Measurements from ENCODE around the gene TSPAN17. TPM values are rescaled to one million over a fixed set of nuclear protein-coding genes. Genes with fewer than 3 reads are reported as not detected.

The TSPAN17 gene
- total RNA-seq, 2 experiments from 2014 or later, result 31.5 to 39.2 TPM

GRCh38 chr5:176673651-176674583 lies 26.6 kb downstream of the TSPAN17 start:
- DNase-seq (no peak), ATAC-seq (no peak)
- Mint-ChIP-seq H3K36me3 (no peaks in the 10 kb centered on the region), H3K27me3 (peaks cover 27% of the 10 kb centered on the region), H3K9me3 (ENCODE audit: low read depth) (no peaks in the 10 kb centered on the region), H3K4me1 (no peaks in the 10 kb centered on the region), H3K27ac (no peak overlapping the region), H3K4me3 (no peak overlapping the region)
- CTCF ChIA-PET, result interaction anchor here (1.3 to 2.2 kb wide), 3 partner anchors 13 to 412 kb away, joined by 3 to 11 read pairs (median 7); no protein-coding TSS in a partner anchor

GRCh38 chr5:176674799-176675198 lies 27.5 kb downstream of the TSPAN17 start:
- no peaks in the 10 kb centered on the region for H3K4me1 Mint-ChIP-seq
- CTCF ChIA-PET, result interaction anchor here (1.3 kb wide), 1 partner anchor 14 kb away, joined by 7 read pairs; no protein-coding TSS in a partner anchor
- H3K27ac Mint-ChIP-seq, result no peak overlapping the region
- ATAC-seq (no peak), DNase-seq (no peak)
- H3K4me3 Mint-ChIP-seq, result no peak overlapping the region
- H3K9me3 Mint-ChIP-seq (ENCODE audit: low read depth), result no peaks in the 10 kb centered on the region
- no peaks in the 10 kb centered on the region for H3K36me3 Mint-ChIP-seq
- H3K27me3 Mint-ChIP-seq, result peaks cover 30% of the 10 kb centered on the region

- ATAC-seq (no peak), DNase-seq (no peak)
- Mint-ChIP-seq H3K4me1 (no peaks in the 10 kb centered on the region), H3K27me3 (peaks cover 35% of the 10 kb centered on the region), H3K9me3 (ENCODE audit: low read depth) (no peaks in the 10 kb centered on the region), H3K27ac (no peak overlapping the region), H3K36me3 (no peaks in the 10 kb centered on the region), H3K4me3 (no peak overlapping the region)
- CTCF ChIA-PET, result interaction anchor here (1.3 kb wide), 1 partner anchor 15 kb away, joined by 7 read pairs; no protein-coding TSS in a partner anchor
Observed at GRCh38 chr5:176675676-176676360, 28.5 kb downstream of the TSPAN17 start.

- Mint-ChIP-seq H3K27ac (no peak overlapping the region), H3K36me3 (no peaks in the 10 kb centered on the region), H3K27me3 (peaks cover 34% of the 10 kb centered on the region), H3K9me3 (ENCODE audit: low read depth) (no peaks in the 10 kb centered on the region), H3K4me3 (no peak overlapping the region), H3K4me1 (no peaks in the 10 kb centered on the region)
- no peak for DNase-seq
- CTCF ChIA-PET, result interaction anchor here (1.3 kb wide), 1 partner anchor 16 kb away, joined by 10 read pairs; no protein-coding TSS in a partner anchor
- no peak for ATAC-seq
Observed at GRCh38 chr5:176676361-176676824, 29.1 kb downstream of the TSPAN17 start.

GRCh38 chr5:176677209-176677939 lies 30.1 kb downstream of the TSPAN17 start:
- Mint-ChIP-seq H3K27ac (no peak overlapping the region), H3K27me3 (peaks cover 39% of the 10 kb centered on the region), H3K4me1 (no peaks in the 10 kb centered on the region), H3K9me3 (ENCODE audit: low read depth) (no peaks in the 10 kb centered on the region), H3K4me3 (no peak overlapping the region), H3K36me3 (no peaks in the 10 kb centered on the region)
- DNase-seq (no peak), ATAC-seq (no peak)
- CTCF ChIA-PET, result interaction anchor here (1.3 kb wide), 1 partner anchor 17 kb away, joined by 10 read pairs; no protein-coding TSS in a partner anchor

GRCh38 chr5:176678584-176678983 lies 31.3 kb downstream of the TSPAN17 start:
- peaks cover 43% of the 10 kb centered on the region for H3K27me3 Mint-ChIP-seq
- no peak overlapping the region for H3K4me3 Mint-ChIP-seq
- CTCF ChIA-PET, result no interaction called here
- no peaks in the 10 kb centered on the region for H3K36me3 Mint-ChIP-seq
- no peaks in the 10 kb centered on the region for H3K4me1 Mint-ChIP-seq
- no peaks in the 10 kb centered on the region for H3K9me3 Mint-ChIP-seq (ENCODE audit: low read depth)
- DNase-seq, result no peak
- ATAC-seq, result no peak
- H3K27ac Mint-ChIP-seq, result no peak overlapping the region

- H3K27ac Mint-ChIP-seq, result no peak overlapping the region
- DNase-seq, result no peak
Observed at GRCh38 chr5:176679365-176680225, 32.3 kb downstream of the TSPAN17 start.

GRCh38 chr5:176680226-176680563 lies 32.9 kb downstream of the TSPAN17 start:
- no peak overlapping the region for H3K4me3 Mint-ChIP-seq
- H3K4me1 Mint-ChIP-seq, result no peaks in the 10 kb centered on the region
- ATAC-seq (no peak), DNase-seq (no peak)
- CTCF ChIA-PET, result no interaction called here
- H3K9me3 Mint-ChIP-seq (ENCODE audit: low read depth), result peaks cover 3% of the 10 kb centered on the region
- H3K27me3 Mint-ChIP-seq, result peaks cover 53% of the 10 kb centered on the region
- no peaks in the 10 kb centered on the region for H3K36me3 Mint-ChIP-seq
- no peak overlapping the region for H3K27ac Mint-ChIP-seq

More at GRCh38 chr5:176679365-176680225, 32.3 kb downstream of the TSPAN17 start:
- no peak for ATAC-seq
- CTCF ChIA-PET, result no interaction called here
- peaks cover 49% of the 10 kb centered on the region for H3K27me3 Mint-ChIP-seq
- no peaks in the 10 kb centered on the region for H3K36me3 Mint-ChIP-seq
- no peaks in the 10 kb centered on the region for H3K9me3 Mint-ChIP-seq (ENCODE audit: low read depth)
- no peak overlapping the region for H3K4me3 Mint-ChIP-seq
- no peaks in the 10 kb centered on the region for H3K4me1 Mint-ChIP-seq

GRCh38 chr5:176682016-176682531 lies 34.8 kb downstream of the TSPAN17 start:
- DNase-seq (no peak), ATAC-seq (no peak)
- Mint-ChIP-seq H3K27ac (no peak overlapping the region), H3K36me3 (no peaks in the 10 kb centered on the region), H3K27me3 (peaks cover 60% of the 10 kb centered on the region), H3K4me3 (no peak overlapping the region), H3K9me3 (ENCODE audit: low read depth) (peaks cover 3% of the 10 kb centered on the region), H3K4me1 (no peaks in the 10 kb centered on the region)
- CTCF ChIA-PET, result interaction anchor here (2.0 kb wide), 1 partner anchor 21 kb away, joined by 9 read pairs; no protein-coding TSS in a partner anchor

- no peak overlapping the region for H3K27ac Mint-ChIP-seq
- CTCF ChIA-PET, result no interaction called here
- no peak overlapping the region for H3K4me3 Mint-ChIP-seq
- peaks cover 3% of the 10 kb centered on the region for H3K9me3 Mint-ChIP-seq (ENCODE audit: low read depth)
- no peaks in the 10 kb centered on the region for H3K4me1 Mint-ChIP-seq
- H3K27me3 Mint-ChIP-seq, result peaks cover 46% of the 10 kb centered on the region
- no peaks in the 10 kb centered on the region for H3K36me3 Mint-ChIP-seq
- DNase-seq (no peak), ATAC-seq (no peak)
Observed at GRCh38 chr5:176685010-176685409, 37.7 kb downstream of the TSPAN17 start.

- H3K27me3 Mint-ChIP-seq, result peaks cover 42% of the 10 kb centered on the region
- DNase-seq (no peak), ATAC-seq (no peak)
- no peaks in the 10 kb centered on the region for H3K4me1 Mint-ChIP-seq
- no peaks in the 10 kb centered on the region for H3K36me3 Mint-ChIP-seq
- no peak overlapping the region for H3K4me3 Mint-ChIP-seq
- no peak overlapping the region for H3K27ac Mint-ChIP-seq
- H3K9me3 Mint-ChIP-seq (ENCODE audit: low read depth), result peaks cover 3% of the 10 kb centered on the region
- CTCF ChIA-PET, result no interaction called here
Observed at GRCh38 chr5:176687247-176687646, 40.0 kb downstream of the TSPAN17 start.

GRCh38 chr5:176687881-176688280 lies 40.6 kb downstream of the TSPAN17 start:
- H3K4me1 Mint-ChIP-seq, result no peaks in the 10 kb centered on the region
- no peak overlapping the region for H3K27ac Mint-ChIP-seq
- no peaks in the 10 kb centered on the region for H3K36me3 Mint-ChIP-seq
- ATAC-seq, result no peak
- no peak for DNase-seq
- H3K27me3 Mint-ChIP-seq, result peaks cover 41% of the 10 kb centered on the region
- H3K4me3 Mint-ChIP-seq, result no peak overlapping the region
- CTCF ChIA-PET, result no interaction called here
- H3K9me3 Mint-ChIP-seq (ENCODE audit: low read depth), result peaks cover 3% of the 10 kb centered on the region
